Fibroblast of skin of right biceps (primary cell): ENCODE measurements around the gene FGF12.

Experiments
- DNase-seq: peaks from one replicate; pipeline ENCODE4 v3.0.0-alpha.2; 2013

Gene FGF12

DNA sequence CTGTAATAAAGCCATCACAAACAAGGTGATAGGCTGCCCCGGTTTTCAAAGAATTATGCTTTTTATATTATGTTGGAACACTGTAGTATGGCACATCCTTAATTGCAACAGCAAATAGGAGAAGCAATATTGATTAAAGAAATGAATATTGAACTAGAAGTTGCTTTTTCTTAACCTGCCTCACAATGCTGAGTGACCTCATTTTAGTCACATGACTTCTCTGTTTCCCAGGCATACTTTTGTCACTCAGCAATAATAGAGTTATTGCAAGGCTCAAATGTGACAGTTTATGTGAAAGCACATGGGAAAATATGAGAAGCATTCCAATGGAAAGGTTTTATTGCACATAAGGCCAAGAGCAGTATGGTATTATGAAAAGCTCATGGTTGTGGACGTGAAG lies 400.7 kb downstream of the FGF12 start:
- no peak for DNase-seq

DNA sequence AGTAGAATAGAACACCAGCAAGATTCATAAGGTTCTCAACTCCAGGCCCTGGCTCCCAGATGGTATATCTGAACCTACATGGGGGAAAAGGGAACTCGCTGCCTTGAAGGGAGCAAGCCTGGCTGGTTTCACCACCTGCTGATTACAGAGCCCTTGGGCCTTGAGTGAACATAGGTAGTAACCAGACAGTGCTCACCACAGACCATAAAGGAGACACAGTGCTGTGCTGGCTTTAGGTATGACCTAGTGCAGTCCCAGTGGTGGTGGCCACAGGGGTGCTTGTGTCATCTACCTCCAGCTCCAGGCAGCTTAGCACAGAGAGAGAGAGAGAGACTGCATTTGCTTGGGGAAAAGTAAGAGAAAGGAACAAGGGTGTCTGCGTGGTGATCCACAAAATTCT lies 409.8 kb downstream of the FGF12 start:
- DNase-seq = no peak

DNA sequence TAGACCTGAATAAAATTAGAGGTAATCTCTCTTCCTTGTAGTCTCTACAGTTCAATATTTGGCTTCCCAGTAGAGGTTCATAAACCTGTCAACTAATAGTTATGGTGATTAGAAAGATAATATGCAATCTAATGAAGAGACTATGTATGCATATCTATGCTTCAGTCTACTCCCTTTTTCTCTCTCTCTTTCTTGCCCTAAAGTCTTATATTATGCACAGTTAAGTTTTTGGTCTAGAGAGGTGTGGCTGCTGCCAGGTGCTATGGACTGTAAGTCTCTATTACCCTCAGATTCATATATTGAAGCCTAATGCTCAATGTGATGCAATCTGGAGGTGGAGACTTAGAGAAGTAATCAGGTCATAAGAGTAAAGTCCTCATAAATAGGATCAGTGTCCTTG lies 413.7 kb downstream of the FGF12 start:
- DNase-seq = no peak

DNA sequence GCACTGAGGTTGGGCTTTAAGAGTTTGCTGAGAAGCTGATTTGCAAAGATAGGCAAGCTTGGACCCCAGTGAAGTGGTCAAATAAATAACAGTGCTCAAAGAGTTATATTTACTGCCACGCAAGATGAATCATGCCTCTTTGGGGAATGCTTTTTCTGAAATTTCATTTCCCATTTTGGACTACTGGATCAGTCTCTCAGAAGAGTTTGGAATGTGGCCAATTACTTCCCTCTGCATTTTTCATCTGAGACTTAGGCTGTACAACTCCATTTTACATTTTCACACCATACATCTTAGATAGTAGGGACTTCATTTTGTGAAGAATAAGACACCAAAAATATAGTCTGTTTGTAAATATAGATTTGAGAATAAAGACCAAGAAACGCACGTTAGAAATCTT lies 419.7 kb downstream of the FGF12 start:
- no peak for DNase-seq

DNA sequence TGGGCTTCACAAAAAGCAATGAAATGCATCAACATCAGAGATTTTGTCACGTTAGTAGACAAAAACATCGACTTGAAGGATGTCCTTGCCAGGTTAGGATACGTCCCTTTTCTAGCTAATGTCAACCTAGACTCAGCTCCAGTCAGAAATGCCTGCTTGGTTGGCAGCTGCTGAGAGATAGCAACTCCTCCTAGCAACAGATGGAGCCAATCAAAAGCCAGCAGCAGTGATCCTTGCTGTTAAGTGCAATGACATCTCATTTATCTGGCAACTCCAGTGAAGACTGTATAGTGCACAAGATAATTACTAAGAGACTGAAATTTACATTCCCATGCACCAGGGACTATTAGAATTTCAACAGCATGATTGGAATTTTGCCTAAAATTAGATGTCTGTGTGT lies 424.1 kb downstream of the FGF12 start:
- DNase-seq = no peak

DNA sequence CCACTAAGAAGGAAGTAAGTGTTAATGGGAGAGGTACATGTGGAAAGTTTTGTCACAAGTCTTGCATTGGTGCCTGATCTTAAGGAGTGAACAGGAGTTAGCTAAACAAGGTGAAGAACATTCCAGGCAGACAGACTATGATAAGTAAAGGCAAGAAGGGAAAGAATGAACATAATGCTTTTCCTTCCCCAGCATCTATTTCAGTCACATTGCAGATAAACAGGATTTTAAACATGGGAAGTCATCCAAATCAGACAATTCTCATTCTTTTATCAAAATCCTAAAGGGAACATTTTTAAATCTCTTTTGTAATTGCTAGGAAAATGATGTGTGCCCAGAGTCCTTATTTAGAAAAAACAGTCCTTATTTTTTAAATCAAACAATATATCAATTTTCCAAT lies 424.6 kb downstream of the FGF12 start:
- no peak for DNase-seq

DNA sequence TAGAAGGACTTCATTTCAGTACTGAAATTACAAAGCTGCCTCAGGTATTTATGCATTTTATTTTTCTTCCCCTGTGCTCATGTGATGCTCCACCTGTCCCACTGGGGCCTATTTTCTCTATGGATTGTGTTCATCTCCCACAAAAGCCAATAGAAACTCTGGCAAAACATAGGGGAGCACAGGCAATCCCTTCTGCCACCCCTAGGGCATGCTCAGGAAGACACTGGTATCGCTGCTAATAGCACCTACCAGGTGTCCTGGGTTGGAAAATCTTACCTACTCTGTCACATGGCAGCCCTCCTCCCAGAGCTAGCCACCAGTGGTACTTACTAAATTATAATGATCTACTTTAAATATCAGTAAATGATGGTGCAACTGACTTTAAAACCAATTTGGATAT lies 427.4 kb downstream of the FGF12 start:
- DNase-seq = no peak

DNA sequence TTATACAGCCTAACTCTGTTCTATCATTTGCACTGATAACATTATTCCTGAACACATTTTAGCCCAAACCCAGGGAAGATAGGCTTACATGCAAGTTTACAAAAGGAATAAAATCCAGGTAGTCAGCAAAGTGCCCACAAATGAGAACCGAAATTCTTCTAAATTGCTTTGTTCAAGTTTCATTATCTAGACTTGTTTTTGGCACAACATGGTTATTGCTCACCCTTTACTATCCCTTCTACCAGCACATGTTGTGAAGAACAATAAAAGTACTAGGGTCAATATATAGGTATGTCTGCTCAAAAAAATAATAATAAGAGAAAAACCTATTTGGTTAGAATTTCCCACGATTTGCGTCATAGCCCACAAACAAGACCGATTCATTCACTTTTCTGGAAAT lies 430.5 kb downstream of the FGF12 start:
- no peak for DNase-seq

- DNase-seq = no peak
Measured at GRCh38 chr3:192284443-192285072, 442.8 kb downstream of the FGF12 start.

GRCh38 chr3:192281207-192281880 lies 446.0 kb downstream of the FGF12 start:
- DNase-seq = no peak

- DNase-seq = no peak
Measured at GRCh38 chr3:192279664-192280063, 447.7 kb downstream of the FGF12 start.

DNA sequence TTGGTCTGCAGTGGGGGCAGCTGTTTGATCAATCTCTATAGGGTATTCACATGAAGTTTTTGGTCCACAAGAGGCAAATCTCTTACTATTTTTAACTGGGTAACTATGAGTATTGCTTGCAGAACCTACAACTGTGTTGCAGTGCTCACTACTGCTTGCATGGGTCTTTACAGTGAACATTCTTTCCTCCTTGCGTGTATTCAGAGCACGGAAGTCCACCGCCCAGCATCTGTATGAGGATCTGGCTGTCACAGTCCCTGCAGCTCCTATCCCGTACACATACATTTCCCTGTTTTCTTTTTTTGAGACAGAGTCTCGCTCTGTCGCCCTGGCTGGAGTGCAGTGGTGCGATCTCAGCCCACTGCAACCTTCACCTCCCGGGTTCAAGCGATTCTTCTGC lies 449.9 kb downstream of the FGF12 start:
- no peak for DNase-seq

- peak; percentile 63 for DNase-seq
Measured at GRCh38 chr3:192275741-192276355, 451.5 kb downstream of the FGF12 start.

- no peak for DNase-seq
Measured at GRCh38 chr3:192273697-192274010, 453.7 kb downstream of the FGF12 start.

DNA sequence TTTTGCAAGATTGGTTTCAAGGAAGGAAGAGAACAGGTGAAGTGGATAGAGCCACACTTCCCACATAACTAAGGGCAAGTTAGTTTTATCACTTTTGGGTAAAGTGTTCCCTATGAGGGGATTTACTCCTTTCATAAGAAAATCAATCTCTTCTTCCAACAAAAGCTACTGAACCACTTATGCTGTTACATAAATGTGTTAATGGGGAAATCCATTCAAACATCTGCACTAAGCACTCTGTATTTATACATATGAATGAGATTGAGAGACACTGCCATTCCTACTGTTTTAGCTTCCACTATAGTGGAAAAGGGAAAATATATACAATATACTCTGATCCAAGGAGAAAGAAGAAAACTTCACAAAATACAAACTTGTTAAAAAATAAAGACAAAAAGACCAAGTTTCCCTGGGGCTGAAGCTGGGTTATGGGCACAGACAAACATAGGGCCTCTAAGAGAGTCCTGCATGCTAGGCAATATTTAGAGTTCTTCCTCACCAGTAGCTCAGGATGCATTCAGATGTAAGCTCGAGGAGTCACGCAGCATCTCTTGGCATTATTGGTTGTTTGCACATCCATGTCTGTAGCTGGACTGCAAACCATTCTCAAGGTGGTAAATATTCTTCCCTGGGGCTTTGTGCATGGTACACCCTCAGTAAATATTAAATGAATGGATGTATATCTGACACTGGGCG lies 454.2 kb downstream of the FGF12 start:
- no peak for DNase-seq

- DNase-seq = no peak
Measured at GRCh38 chr3:192262001-192262400, 465.3 kb downstream of the FGF12 start.

GRCh38 chr3:192261135-192261534 lies 466.2 kb downstream of the FGF12 start:
- no peak for DNase-seq

- no peak for DNase-seq
Measured at GRCh38 chr3:192260116-192261010, 467.0 kb downstream of the FGF12 start.

DNA sequence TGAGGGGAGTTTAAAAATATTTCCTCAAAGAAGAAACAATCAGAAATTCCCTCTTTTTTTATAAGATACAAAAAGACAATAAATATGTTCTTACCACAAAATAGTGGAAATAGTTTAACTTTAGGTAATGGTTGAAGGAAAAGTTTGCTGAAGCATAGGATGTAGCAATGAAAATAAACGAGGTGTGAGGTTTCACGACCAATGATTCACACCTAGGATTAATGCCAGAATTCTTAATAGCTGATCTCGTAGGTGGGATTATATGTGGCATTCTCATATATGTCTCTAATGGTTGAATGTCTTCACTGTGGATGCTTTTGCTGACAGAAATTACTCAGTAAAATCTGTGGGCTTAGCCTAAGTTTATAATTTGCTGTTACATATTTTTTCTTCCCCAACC lies 467.7 kb downstream of the FGF12 start:
- DNase-seq = peak; percentile 22

- DNase-seq = no peak
Measured at GRCh38 chr3:192258721-192259120, 468.6 kb downstream of the FGF12 start.

DNA sequence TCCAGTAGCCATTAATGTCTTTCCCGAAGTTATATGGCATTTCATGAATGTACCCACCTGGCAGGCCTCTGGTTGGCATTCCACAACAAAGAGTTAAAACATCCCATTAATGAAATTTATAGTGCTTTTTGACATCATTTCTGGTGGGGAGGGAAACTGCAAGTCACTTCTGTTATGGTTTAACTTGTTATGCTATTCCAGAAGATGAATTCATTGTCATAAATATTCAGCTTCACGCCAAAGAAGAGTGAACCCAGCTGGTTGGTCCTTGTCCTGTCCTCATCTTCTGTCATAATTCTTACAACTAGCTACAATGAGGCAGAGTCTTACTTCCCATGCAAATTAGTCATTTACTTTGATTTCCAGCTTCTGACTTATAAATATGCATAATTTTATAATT lies 471.5 kb downstream of the FGF12 start:
- DNase-seq = no peak

- DNase-seq = no peak
Measured at GRCh38 chr3:192253138-192253887, 474.0 kb downstream of the FGF12 start.
